Muscle of leg (tissue), 11 donors: Measurements from ENCODE around the gene GARRE1. TPM values are rescaled to one million over a fixed set of nuclear protein-coding genes. Genes with fewer than 3 reads are reported as not detected.
A peak's percentile ranks its signal among the peaks of the same experiment; 100 is the strongest.
"Not testable (repeated sequence)": the region's sequence is repeated elsewhere in the genome, so short reads cannot be mapped to it uniquely, and the experiment has no call there.

Source experiments
- DNase-seq: peaks from one replicate; pipeline ENCODE4 v3.0.0; 2013
- H3K27ac ChIP-seq: one replicate; pipeline ENCODE4 v1.5.1; 2013; ENCODE audit warnings: mild to moderate bottlenecking, low read length, control low read depth
- H3K27me3 ChIP-seq: one replicate; pipeline ENCODE4 v1.6.1; 2013; ENCODE audit warnings: low read length; ENCODE audit not compliant: control insufficient read depth, insufficient read depth
- H3K36me3 ChIP-seq: one replicate; pipeline ENCODE4 v1.6.1; 2013; ENCODE audit warnings: low read length; ENCODE audit not compliant: control insufficient read depth, insufficient read depth
- H3K4me1 ChIP-seq: one replicate; pipeline ENCODE4 v1.6.1; 2013; ENCODE audit warnings: low read length; ENCODE audit not compliant: control insufficient read depth, insufficient read depth
- H3K4me3 ChIP-seq: one replicate; pipeline ENCODE4 v1.5.1; 2013; ENCODE audit warnings: low read length, control low read depth
- H3K9me3 ChIP-seq: replicated peaks from 2 replicates; pipeline ENCODE4 v1.6.1; 2013; ENCODE audit warnings: low read depth, low read length; ENCODE audit not compliant: control insufficient read depth
- WGBS: methylation state at CpG from one replicate; pipeline ENCODE4 v1.1.5; 2013; ENCODE audit warnings: missing lambda C conversion rate; ENCODE audit not compliant: insufficient coverage; 5-methylcytosine and 5-hydroxymethylcytosine counted together
- polyA plus RNA-seq, 8 donors: library from polyadenylated mRNA; unstranded; fragments of 120-200 nt; gene quantifications; one replicate each; pipeline versions ENCODE4 v1.2.1 to v1.2.3, GENCODE V29; 2013; ENCODE audit warnings: inconsistent platforms in 1 of 8, low replicate concordance in 1 of 8; ENCODE audit not compliant: insufficient read length in 8 of 8, insufficient read depth in 1 of 8
- total RNA-seq: library from RNA; stranded (reverse); fragments of 120-200 nt; gene quantifications from one replicate; pipeline ENCODE4 v1.2.4, GENCODE V29; 2013

GARRE1 gene
- total and polyA plus RNA-seq, 9 donors, result 18.0 to 24.2 (median 20.8) TPM

DNA sequence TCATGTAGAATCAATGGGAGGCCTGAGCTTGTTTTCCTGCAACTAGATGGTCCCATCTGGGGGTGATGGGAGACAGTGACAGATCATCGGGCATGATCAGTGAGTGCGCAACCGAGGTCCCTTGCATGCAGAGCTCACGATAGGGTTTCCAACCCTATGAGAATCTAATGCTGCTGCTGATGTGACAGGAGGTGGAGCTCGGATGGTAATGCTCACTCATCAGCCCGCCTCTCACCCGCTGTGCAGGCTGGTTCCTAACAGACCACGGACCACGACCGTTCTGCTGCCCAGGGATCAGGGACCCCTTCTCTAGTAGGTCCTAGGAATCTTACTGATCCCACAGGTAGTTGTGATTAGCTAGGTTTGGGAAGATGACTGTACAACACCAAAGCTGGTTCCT is 23.5 kb upstream of the GARRE1 start:
- no peak for DNase-seq
- no peak overlapping the region for H3K27ac ChIP-seq
- no peaks in the 10 kb centered on the region for H3K9me3 ChIP-seq
- WGBS, result 73% methylated on average over 4 of the region's 10 CpGs
- no peaks in the 10 kb centered on the region for H3K27me3 ChIP-seq
- H3K4me1 ChIP-seq, result peaks cover 4% of the 10 kb centered on the region
- H3K36me3 ChIP-seq, result peaks cover 25% of the 10 kb centered on the region
- H3K4me3 ChIP-seq, result no peak overlapping the region

- no peak overlapping the region for H3K4me3 ChIP-seq
- WGBS, result 78% methylated on average over 2 of the region's 4 CpGs
- H3K27me3 ChIP-seq, result no peaks in the 10 kb centered on the region
- H3K36me3 ChIP-seq, result peaks cover 20% of the 10 kb centered on the region
- no peak overlapping the region for H3K27ac ChIP-seq
- no peak for DNase-seq
- no peaks in the 10 kb centered on the region for H3K9me3 ChIP-seq
- H3K4me1 ChIP-seq, result peaks cover 6% of the 10 kb centered on the region
Observed at GRCh38 chr19:34231439-34231838, 22.9 kb upstream of the GARRE1 start.

DNA sequence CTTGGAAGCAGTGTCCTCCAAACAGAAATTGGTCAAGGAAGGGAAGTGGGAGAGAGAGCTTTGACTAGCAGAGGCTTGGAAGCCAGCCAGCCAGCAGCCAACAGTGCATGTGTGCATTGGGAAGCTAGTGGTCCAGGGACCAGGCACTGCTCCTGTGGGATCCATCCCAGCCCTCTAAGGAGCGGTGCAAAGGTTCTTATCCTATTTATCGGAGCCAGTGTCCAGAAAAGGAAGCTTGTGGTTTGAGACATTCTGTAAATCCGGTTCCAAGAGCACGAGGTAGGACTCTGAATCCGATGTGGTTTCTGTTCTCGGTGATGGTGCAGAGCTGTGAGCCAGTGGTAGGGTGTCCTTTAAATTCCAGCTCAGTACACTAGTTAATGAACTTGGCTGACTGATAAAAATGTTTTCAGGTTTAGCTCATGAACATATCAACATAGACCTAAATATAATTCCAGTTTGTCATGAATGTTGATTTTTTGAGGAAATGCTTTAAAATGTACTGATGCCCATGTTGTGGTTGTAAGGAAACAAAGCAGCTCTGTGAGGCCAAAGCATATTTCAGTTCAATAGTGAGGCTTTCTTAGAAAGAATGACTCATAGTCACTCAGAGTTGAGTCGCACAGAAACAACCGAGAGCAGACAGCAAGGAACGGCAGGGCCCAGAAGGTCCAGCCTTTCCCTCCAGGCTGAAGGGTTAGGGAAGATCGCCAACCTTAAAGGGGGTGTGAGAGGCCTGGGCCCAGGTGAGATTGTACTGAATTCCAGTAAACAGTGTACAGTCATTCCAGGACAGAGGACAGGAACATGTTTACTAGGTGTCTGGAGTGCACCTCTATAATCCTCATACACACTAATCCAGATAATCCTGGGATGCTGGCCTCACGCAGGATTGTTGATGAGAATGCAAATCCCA is 21.5 kb upstream of the GARRE1 start:
- H3K9me3 ChIP-seq, result no peaks in the 10 kb centered on the region
- H3K27ac ChIP-seq, result peak overlapping the region; percentile 15
- H3K36me3 ChIP-seq, result peaks cover 20% of the 10 kb centered on the region
- peaks cover 9% of the 10 kb centered on the region for H3K4me1 ChIP-seq
- peak; percentile 47 for DNase-seq
- no peaks in the 10 kb centered on the region for H3K27me3 ChIP-seq
- H3K4me3 ChIP-seq, result no peak overlapping the region
- 46% methylated on average over 7 of the region's 11 CpGs for WGBS

DNA sequence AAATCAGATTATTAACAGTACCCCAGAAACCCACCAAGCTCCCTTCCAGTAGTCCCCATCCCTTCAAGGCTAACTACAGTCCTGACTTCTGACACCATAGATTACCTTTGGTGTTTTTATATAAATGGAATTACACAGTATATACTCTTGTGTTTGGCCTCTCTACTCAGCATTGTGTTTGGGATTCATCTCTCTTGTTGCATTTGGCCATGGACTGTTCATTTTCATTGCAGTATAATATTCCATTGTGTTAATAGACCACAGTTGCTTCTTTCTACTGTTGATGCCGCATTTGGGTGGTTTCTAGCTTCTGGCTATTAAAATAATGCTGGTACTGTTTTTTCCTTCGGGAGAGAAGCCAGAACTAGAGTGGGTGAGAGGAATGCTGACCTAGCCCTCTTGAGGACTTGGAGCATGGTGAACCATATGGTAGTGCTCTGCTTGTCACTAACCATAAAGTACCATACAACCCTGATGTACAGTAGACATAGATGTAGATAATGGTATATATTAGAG is 18.9 kb upstream of the GARRE1 start:
- Histone ChIP-seq H3K4me3 (no peak overlapping the region), H3K9me3 (no peaks in the 10 kb centered on the region), H3K27me3 (no peaks in the 10 kb centered on the region), H3K27ac (no peak overlapping the region), H3K36me3 (peaks cover 4% of the 10 kb centered on the region), H3K4me1 (peaks cover 9% of the 10 kb centered on the region)
- no CpG with 5 or more reads among the region's 2 CpGs for WGBS
- DNase-seq, result no peak

DNA sequence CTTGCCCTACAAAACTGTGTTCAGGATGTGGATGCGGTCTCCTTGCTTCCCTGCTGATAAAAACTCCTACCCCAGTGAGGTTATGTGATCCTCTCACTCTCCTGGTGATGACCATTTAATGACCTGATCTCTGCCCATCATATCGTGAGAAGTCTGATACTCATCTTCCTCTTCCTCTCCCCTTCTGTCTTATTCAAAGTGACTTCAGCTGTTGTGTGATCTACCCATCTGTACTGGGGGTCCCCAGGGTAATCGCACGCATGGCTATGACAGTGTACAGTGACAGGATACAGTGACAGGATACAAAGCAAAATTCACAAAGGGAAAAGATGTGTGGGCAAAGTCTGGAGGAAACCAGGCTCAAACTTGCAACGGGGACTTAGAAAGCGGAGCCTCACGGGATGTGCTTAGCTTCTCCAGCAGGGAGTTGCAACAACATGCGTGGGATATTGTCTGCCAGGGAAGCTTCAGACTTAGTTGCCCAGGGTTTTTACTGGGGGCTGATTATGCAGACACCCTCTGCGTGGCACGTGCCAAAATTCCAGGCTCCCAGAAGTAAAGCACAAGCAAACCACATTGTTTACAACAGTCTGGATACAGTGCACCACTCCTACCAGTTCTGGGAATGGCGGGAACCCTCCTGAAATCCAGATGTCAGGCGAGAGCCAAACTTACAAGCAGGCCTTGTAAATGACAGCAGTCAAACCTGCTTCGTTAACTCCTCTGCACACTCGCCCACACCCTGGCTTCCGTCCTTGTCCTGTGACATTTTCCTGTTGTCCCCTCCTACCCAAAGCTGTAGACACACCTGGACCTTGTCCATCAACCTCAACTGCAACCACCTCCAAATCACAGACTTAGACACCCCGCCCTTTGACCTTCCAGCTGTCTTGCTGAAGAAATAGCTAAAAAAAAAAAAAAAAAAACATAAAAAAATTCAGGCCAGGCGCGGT is 18.0 kb upstream of the GARRE1 start:
- Histone ChIP-seq H3K4me3 (no peak overlapping the region), H3K27ac (no peak overlapping the region), H3K9me3 (no peaks in the 10 kb centered on the region), H3K36me3 (peaks cover 1% of the 10 kb centered on the region), H3K27me3 (no peaks in the 10 kb centered on the region), H3K4me1 (peaks cover 9% of the 10 kb centered on the region)
- 63% methylated on average over 14 of the region's 18 CpGs for WGBS
- no peak for DNase-seq

GRCh38 chr19:34237283-34237682 is 17.1 kb upstream of the GARRE1 start:
- no peaks in the 10 kb centered on the region for H3K27me3 ChIP-seq
- peaks cover 9% of the 10 kb centered on the region for H3K4me1 ChIP-seq
- H3K4me3 ChIP-seq, result no peak overlapping the region
- no peaks in the 10 kb centered on the region for H3K36me3 ChIP-seq
- no peaks in the 10 kb centered on the region for H3K9me3 ChIP-seq
- 87% methylated on average over 3 of the region's 3 CpGs for WGBS
- H3K27ac ChIP-seq, result no peak overlapping the region
- DNase-seq, result no peak

- no CpG with 5 or more reads among the region's 4 CpGs for WGBS
- H3K9me3 ChIP-seq, result no peaks in the 10 kb centered on the region
Observed at GRCh38 chr19:34237939-34238338, 16.4 kb upstream of the GARRE1 start.

GRCh38 chr19:34241513-34242337 is 12.6 kb upstream of the GARRE1 start:
- 44% methylated on average over 7 of the region's 13 CpGs for WGBS
- no peak for DNase-seq
- Histone ChIP-seq H3K27ac (no peak overlapping the region), H3K27me3 (no peaks in the 10 kb centered on the region), H3K9me3 (no peaks in the 10 kb centered on the region), H3K4me1 (peaks cover 2% of the 10 kb centered on the region), H3K36me3 (no peaks in the 10 kb centered on the region), H3K4me3 (no peak overlapping the region)

More at GRCh38 chr19:34237939-34238338, 16.4 kb upstream of the GARRE1 start:
- DNase-seq, result no peak
- Histone ChIP-seq H3K27me3 (no peaks in the 10 kb centered on the region), H3K4me3 (no peak overlapping the region), H3K27ac (no peak overlapping the region), H3K4me1 (peaks cover 5% of the 10 kb centered on the region), H3K36me3 (no peaks in the 10 kb centered on the region)

DNA sequence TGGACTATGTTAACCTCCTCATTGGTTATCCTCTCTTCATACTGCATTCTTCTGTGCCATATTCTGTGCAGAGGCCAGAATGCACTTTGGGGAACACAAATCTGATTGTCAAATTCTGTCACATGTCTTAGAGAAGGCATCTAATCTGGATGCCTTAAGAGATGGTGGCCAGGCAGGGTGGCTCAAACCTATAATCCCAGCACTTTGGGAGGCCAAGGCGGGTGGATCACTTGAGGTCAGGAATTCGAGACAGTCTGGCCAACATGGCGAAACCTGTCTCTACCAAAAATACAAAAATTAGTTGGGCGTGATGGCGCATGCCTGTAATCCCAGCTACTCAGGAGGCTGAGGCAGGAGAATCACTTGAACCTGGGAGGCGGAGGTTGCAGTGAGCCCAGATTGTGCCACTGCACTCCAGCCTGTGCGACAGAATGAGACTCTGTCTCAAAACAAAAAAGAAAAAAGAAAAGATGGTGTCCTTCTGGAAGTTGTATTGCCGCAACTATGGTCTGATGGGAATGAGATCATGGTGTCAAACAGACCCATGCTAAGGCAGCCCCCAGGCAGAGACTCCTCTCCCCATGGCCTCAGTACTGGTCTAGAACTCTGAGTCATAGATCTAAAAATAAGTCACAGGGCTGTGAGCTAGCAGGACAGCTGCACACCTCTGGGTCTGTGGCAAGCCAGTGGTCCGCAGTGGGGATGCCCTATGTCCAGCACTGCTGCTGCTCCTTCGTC is 11.0 kb upstream of the GARRE1 start:
- H3K27ac ChIP-seq, H3K36me3 ChIP-seq, H3K27me3 ChIP-seq, H3K4me3 ChIP-seq, H3K4me1 ChIP-seq, H3K9me3 ChIP-seq, DNase-seq: not testable (repeated sequence)
- 88% methylated on average over 7 of the region's 10 CpGs for WGBS
